Measurements from ENCODE around the gene UBL4B.

GRCh38 chr1:110082477-110082876 is 29.8 kb upstream of the UBL4B start:
- TF ChIP-seq CTCF (conservative IDR thresholded peaks at IDR 0.05; ENCODE audit: low read length) (no peak), EZH2phosphoT487 (IDR thresholded peaks at IDR 0.05; ENCODE audit: borderline replicate concordance, low read depth, low read length) (no peak)

Measured in OCI-LY7 (cell line).